Kidney epithelial cell (primary cell): ENCODE results near the gene HDDC2. TPM values are rescaled to one million over a fixed set of nuclear protein-coding genes. Genes with fewer than 3 reads are reported as not detected.

Experiments used
- DNase-seq: peaks from one replicate; pipeline ENCODE4 v3.0.0-alpha.2; 2010; ENCODE audit warnings: low read depth
- H3K27me3 ChIP-seq: 2 replicates; pipeline ENCODE4 v1.6.0; 2011; ENCODE audit warnings: low read length; ENCODE audit not compliant: control insufficient read depth, insufficient read depth
- H3K36me3 ChIP-seq: 2 replicates; pipeline ENCODE4 v1.5.1; 2011; ENCODE audit warnings: low read length; ENCODE audit not compliant: control insufficient read depth, insufficient read depth
- H3K4me3 ChIP-seq: 2 replicates; pipeline ENCODE4 v1.5.1; 2011; ENCODE audit warnings: low read depth, mild to moderate bottlenecking, control low read depth, low read length
- total RNA-seq: library from RNA; depleted of rRNA; stranded (reverse); fragments of >200 nt; gene quantifications from 2 replicates; pipeline ENCODE4 v1.2.3, GENCODE V29; 2015
- TF ChIP-seq, protein P1 (sequence below): IDR thresholded peaks from 2 replicates; pipeline ENCODE4 v1.5.1; 2011; ENCODE audit warnings: mild to moderate bottlenecking, moderate library complexity, low read length, control low read depth, inconsistent platforms; ENCODE audit not compliant: insufficient read depth, poor library complexity, severe bottlenecking

The HDDC2 gene
- total RNA-seq, 1 donor from 2014 or later = 76.3 TPM

DNA sequence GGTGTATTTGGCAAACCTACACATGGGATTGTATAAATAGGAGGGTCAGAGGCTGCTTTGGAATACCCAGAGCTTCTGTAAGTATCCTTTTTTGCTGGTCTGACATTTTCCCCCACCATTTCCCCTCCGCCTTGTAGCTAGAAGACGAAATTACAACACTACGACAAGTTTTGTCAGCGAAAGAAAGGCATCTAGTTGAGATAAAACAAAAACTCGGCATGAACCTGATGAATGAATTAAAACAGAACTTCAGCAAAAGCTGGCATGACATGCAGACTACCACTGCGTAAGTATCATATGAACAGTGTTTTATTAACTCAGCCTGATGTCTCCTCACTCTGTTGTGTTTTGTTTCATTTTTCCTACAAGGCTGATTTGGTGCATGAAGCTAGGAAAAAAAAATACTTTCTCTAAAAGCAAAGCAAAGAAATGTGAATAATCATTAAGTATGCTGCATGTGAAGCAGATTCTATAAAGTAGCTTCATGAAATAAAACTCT lies 72.7 kb downstream of the HDDC2 start:
- DNase-seq = no peak
- H3K4me3 ChIP-seq = no peak overlapping the region
- no peaks in the 10 kb centered on the region for H3K27me3 ChIP-seq
- H3K36me3 ChIP-seq = no peaks in the 10 kb centered on the region
- TF ChIP-seq, protein P1, sequence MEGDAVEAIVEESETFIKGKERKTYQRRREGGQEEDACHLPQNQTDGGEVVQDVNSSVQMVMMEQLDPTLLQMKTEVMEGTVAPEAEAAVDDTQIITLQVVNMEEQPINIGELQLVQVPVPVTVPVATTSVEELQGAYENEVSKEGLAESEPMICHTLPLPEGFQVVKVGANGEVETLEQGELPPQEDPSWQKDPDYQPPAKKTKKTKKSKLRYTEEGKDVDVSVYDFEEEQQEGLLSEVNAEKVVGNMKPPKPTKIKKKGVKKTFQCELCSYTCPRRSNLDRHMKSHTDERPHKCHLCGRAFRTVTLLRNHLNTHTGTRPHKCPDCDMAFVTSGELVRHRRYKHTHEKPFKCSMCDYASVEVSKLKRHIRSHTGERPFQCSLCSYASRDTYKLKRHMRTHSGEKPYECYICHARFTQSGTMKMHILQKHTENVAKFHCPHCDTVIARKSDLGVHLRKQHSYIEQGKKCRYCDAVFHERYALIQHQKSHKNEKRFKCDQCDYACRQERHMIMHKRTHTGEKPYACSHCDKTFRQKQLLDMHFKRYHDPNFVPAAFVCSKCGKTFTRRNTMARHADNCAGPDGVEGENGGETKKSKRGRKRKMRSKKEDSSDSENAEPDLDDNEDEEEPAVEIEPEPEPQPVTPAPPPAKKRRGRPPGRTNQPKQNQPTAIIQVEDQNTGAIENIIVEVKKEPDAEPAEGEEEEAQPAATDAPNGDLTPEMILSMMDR = no peak

DNA sequence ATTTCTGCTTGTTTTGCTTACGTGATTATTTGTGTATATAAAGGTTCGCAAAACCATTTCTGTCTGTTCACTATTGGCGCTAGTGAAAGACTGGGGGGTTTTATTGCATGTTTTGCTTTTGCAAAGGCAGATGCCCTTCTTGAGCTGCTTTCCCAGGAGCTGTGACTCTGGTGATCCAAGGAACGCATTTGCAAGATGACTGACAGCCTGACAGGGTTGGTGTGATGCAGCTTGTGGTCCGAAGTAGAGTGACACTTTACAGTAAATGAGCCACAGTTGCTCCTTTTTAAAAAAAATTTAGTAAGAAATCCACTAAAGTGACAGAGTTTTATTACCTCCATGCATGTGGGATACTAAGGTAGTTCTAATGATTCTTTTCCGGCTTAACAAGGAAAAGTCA lies 74.5 kb downstream of the HDDC2 start:
- H3K36me3 ChIP-seq = no peaks in the 10 kb centered on the region
- DNase-seq = no peak
- H3K27me3 ChIP-seq = no peaks in the 10 kb centered on the region
- no peak overlapping the region for H3K4me3 ChIP-seq
- TF ChIP-seq, protein P1 = no peak

Other genes starting within 250 kb of the HDDC2 start
- 57.7 and 63.3 TPM in 2 replicates for gene TPD52L1, start 148.2 kb downstream of the HDDC2 start, total RNA-seq